Activated T-cell treated with anti-CD3 and anti-CD28 coated beads for 48 hours (primary cell): ENCODE results near the gene ARID1A.

Experiments used
- DNase-seq: peaks from one replicate; pipeline ENCODE4 v3.0.0-alpha.2; 2020; ENCODE audit warnings: low read depth

ARID1A gene

GRCh38 chr1:26827663-26828062, 131.8 kb downstream of the ARID1A start:
- DNase-seq = no peak

DNA sequence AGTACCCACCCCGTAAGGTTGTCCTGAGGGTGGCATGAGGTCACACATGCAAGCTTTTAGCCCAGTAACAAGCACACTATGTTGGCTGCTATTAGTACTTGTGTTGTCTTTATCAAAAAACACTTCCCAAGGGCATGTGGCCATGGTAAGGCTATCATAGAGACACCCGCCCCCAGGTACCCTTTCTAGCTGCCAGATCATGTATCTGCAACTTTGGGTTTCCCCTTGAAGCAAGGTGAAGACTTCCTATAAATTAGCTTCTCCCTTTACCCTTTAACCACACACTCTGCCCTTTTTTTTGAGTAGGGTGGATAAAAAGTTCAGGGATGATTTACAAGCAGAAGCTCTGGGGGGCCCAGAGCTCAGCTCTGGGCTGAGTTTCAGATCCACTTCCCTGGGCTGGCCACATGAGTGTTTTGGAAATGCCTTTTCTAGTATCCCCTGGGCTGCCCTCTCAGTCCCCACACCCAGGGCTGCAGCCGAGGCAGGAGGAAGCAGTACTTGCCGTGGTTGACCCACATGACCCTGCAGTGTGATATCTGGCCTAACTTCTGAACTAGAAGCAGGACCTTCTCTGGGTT, 132.7 kb downstream of the ARID1A start:
- DNase-seq = no peak

GRCh38 chr1:26829184-26829911, 133.5 kb downstream of the ARID1A start:
- DNase-seq = no peak

DNA sequence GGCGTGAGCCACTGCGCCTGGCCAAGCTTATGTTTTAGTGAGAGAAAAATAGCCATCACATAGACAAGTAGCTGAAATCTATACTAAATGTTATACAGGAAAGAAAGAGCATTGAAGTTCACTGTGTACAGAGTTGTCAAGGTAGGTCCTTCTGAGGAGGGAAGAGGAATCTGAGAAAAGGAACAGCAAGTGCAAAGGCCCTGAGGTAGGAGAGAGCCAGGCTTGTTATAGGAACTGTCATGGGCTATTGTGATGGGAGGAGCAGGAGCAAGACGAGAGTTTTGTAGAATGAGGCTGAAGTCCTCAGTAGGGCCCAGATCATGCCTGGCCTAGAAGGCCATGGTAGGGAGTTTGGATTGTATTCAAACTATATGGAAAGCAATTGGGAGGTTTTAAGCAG, 135.2 kb downstream of the ARID1A start:
- no peak for DNase-seq
